Measurements from ENCODE around the gene CNKSR3. TPM values are rescaled to one million over a fixed set of nuclear protein-coding genes. Genes with fewer than 3 reads are reported as not detected.

Gene CNKSR3
- total RNA-seq, 2 experiments from 2014 or later, result not detected

DNA sequence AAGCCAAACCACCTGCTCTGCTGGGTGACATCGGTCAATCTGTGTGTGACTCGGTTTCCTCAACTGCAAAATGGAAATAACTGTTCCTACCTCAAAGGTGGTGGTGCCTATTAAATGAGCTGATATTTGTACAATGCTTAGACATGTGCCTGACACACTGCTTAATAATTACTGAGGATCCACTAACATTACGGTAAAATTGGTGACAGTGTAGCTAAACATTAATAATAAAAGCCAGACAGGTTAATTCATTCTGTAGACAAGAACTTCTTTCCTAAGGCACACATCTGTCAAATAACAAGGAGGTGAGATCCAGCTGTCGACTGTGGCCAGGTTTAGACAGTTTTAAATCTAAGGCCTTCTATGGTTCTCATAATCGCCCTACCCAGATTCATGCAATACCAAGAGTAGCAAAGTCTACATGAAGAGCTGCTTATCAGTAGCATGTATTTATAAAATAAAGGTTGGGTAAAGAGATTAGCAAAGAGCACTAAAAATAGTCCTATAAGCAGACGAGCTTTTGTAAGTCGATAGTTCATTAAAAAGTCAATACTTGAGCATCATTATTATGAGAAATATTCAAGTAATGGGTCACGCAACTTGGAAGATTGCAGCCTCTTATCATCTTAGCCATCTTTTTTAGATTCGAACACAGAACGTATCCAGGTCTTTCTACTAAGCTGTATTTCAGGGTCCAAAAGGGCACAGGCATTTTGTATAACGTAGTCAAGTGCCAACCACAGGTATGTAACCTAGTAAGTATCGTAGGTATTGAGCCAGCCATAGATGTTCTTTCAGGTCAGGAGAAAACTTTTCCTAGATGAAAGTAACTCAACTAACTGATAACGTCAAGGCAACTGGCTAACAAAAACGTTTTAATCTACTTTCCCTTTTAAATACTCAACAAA is 3.2 kb downstream of the CNKSR3 start:
- H3K4me1 Mint-ChIP-seq (ENCODE audit: low read depth), result peaks cover 9% of the 10 kb centered on the region
- ATAC-seq (no peak), DNase-seq (no peak)
- no peaks in the 10 kb centered on the region for H3K36me3 Mint-ChIP-seq (ENCODE audit: low read depth)
- no peak overlapping the region for H3K27ac Mint-ChIP-seq
- CTCF ChIA-PET, result no interaction called here
- POLR2A ChIA-PET, result interaction anchor here (0.7 kb wide), 1 partner anchor 20 kb away, joined by 3 read pairs; no protein-coding TSS in a partner anchor
- no peak overlapping the region for H3K4me3 Mint-ChIP-seq
- H3K9me3 Mint-ChIP-seq (ENCODE audit: insufficient read depth), result no peaks in the 10 kb centered on the region
- H3K27me3 Mint-ChIP-seq (ENCODE audit: low read depth), result peaks cover 44% of the 10 kb centered on the region

GRCh38 chr6:154506582-154506981 is 3.9 kb downstream of the CNKSR3 start:
- peaks cover 38% of the 10 kb centered on the region for H3K27me3 Mint-ChIP-seq (ENCODE audit: low read depth)
- no peak overlapping the region for H3K27ac Mint-ChIP-seq
- peaks cover 6% of the 10 kb centered on the region for H3K4me1 Mint-ChIP-seq (ENCODE audit: low read depth)
- ATAC-seq (no peak), DNase-seq (no peak)
- H3K36me3 Mint-ChIP-seq (ENCODE audit: low read depth), result no peaks in the 10 kb centered on the region
- ChIA-PET POLR2A (no interaction called here), CTCF (no interaction called here)
- no peaks in the 10 kb centered on the region for H3K9me3 Mint-ChIP-seq (ENCODE audit: insufficient read depth)
- no peak overlapping the region for H3K4me3 Mint-ChIP-seq

GRCh38 chr6:154506108-154506507 is 4.4 kb downstream of the CNKSR3 start:
- H3K4me3 Mint-ChIP-seq, result no peak overlapping the region
- ChIA-PET POLR2A (no interaction called here), CTCF (no interaction called here)
- no peaks in the 10 kb centered on the region for H3K9me3 Mint-ChIP-seq (ENCODE audit: insufficient read depth)
- no peak overlapping the region for H3K27ac Mint-ChIP-seq
- H3K4me1 Mint-ChIP-seq (ENCODE audit: low read depth), result peaks cover 6% of the 10 kb centered on the region
- H3K27me3 Mint-ChIP-seq (ENCODE audit: low read depth), result peaks cover 38% of the 10 kb centered on the region
- H3K36me3 Mint-ChIP-seq (ENCODE audit: low read depth), result no peaks in the 10 kb centered on the region
- DNase-seq (no peak), ATAC-seq (no peak)

DNA sequence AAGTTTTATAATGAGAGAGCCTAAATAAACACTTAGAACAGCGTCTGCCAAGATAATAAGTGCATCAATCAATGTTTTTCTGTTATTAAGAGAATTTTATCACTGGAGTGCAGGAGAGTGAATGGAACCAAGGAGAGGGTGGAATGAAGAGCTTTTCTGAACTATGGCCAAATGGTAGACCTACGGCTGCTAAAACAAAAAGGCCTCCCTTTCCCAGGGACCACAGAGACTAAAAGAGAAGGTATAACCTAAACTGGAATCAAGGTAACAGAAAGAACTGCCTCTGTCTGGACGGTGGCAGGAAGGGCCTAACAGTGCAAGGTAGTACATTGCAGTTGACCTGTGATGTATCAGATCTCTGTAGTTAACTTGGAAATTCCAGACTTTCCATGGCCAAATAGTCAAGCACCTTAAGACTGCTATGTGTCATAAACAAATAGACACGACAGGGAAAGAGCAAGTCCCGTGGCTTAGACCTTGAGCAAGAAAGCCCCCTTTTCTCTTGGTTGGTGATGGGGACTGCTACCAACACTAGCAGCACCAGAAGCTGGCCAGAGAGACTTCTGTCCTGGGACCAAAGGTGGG is 5.5 kb downstream of the CNKSR3 start:
- no peak overlapping the region for H3K27ac Mint-ChIP-seq
- H3K9me3 Mint-ChIP-seq (ENCODE audit: insufficient read depth), result no peaks in the 10 kb centered on the region
- no peak for ATAC-seq
- ChIA-PET CTCF (interaction anchor here (1.0 kb wide), 1 partner anchor 228 kb away, joined by 3 read pairs; no protein-coding TSS in a partner anchor), POLR2A (no interaction called here)
- no peak overlapping the region for H3K4me3 Mint-ChIP-seq
- H3K4me1 Mint-ChIP-seq (ENCODE audit: low read depth), result peaks cover 3% of the 10 kb centered on the region
- H3K27me3 Mint-ChIP-seq (ENCODE audit: low read depth), result peaks cover 34% of the 10 kb centered on the region
- no peak for DNase-seq
- no peaks in the 10 kb centered on the region for H3K36me3 Mint-ChIP-seq (ENCODE audit: low read depth)

DNA sequence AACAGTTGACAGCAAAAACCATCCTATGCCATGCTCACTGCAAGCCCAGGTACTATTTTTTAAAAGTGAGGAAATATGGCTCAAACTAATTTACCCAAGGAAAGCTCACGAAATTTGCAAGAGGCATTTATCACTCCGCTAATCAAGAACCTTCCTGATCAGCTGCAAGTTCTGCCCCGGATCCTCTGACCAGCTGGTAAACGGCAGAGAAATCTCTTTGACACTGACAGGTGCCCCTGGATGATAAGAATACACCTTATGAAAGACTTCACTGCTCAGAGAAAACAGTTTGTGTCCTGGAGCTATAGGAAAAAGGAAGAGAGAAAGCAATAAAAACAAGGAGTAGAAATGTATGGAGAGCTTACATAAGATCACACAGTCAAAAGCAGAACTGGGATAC is 6.4 kb downstream of the CNKSR3 start:
- ChIA-PET CTCF (interaction anchor here (1.0 to 1.7 kb wide), 2 partner anchors 228 to 350 kb away, joined by 3 read pairs; no protein-coding TSS in a partner anchor), POLR2A (no interaction called here)
- DNase-seq, result no peak

GRCh38 chr6:154503658-154504057 is 6.8 kb downstream of the CNKSR3 start:
- ChIA-PET POLR2A (no interaction called here), CTCF (interaction anchor here (1.0 to 1.7 kb wide), 2 partner anchors 227 to 350 kb away, joined by 3 read pairs; no protein-coding TSS in a partner anchor)
- Mint-ChIP-seq H3K27me3 (ENCODE audit: low read depth) (peaks cover 22% of the 10 kb centered on the region), H3K9me3 (ENCODE audit: insufficient read depth) (no peaks in the 10 kb centered on the region), H3K27ac (no peak overlapping the region), H3K4me3 (no peak overlapping the region), H3K4me1 (ENCODE audit: low read depth) (no peaks in the 10 kb centered on the region), H3K36me3 (ENCODE audit: low read depth) (no peaks in the 10 kb centered on the region)
- no peak for DNase-seq
- no peak for ATAC-seq

More for the DNA sequence above, 6.4 kb downstream of the CNKSR3 start:
- no peaks in the 10 kb centered on the region for H3K36me3 Mint-ChIP-seq (ENCODE audit: low read depth)
- no peak overlapping the region for H3K4me3 Mint-ChIP-seq
- H3K9me3 Mint-ChIP-seq (ENCODE audit: insufficient read depth), result no peaks in the 10 kb centered on the region
- H3K27ac Mint-ChIP-seq, result no peak overlapping the region
- peaks cover 26% of the 10 kb centered on the region for H3K27me3 Mint-ChIP-seq (ENCODE audit: low read depth)
- no peak for ATAC-seq
- no peaks in the 10 kb centered on the region for H3K4me1 Mint-ChIP-seq (ENCODE audit: low read depth)

DNA sequence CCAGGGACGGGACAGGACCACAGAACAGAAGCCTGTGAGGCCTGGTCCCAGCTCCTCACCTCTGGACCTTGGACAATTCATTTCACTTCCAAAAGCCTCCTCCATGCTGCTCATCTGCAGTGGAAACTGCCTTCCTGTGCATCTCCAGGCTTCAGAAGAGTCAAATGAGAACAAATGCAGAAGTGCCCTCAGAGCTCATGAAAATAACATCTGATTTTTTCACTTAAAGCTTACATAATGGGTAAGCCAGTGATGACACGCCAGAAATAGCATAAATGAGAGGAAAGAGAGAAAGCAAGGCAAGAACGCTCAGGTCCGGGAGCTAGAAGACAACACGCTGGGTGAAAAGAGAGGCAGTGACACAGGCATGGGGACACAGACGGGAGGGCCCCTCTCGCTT is 7.9 kb downstream of the CNKSR3 start:
- H3K4me3 Mint-ChIP-seq, result no peak overlapping the region
- no peaks in the 10 kb centered on the region for H3K4me1 Mint-ChIP-seq (ENCODE audit: low read depth)
- DNase-seq (no peak), ATAC-seq (no peak)
- no peaks in the 10 kb centered on the region for H3K9me3 Mint-ChIP-seq (ENCODE audit: insufficient read depth)
- ChIA-PET POLR2A (interaction anchor here (0.7 kb wide), 1 partner anchor 16 kb away, joined by 3 read pairs; no protein-coding TSS in a partner anchor), CTCF (interaction anchor here (1.7 kb wide), 1 partner anchor 349 kb away, joined by 3 read pairs; no protein-coding TSS in a partner anchor)
- H3K27ac Mint-ChIP-seq, result no peak overlapping the region
- H3K27me3 Mint-ChIP-seq (ENCODE audit: low read depth), result peaks cover 13% of the 10 kb centered on the region
- no peaks in the 10 kb centered on the region for H3K36me3 Mint-ChIP-seq (ENCODE audit: low read depth)

GRCh38 chr6:154501578-154501868 is 9.0 kb downstream of the CNKSR3 start:
- POLR2A ChIA-PET, result no interaction called here
- CTCF ChIA-PET, result no interaction called here
- DNase-seq (no peak), ATAC-seq (no peak)
- H3K27me3 Mint-ChIP-seq (ENCODE audit: low read depth), result peaks cover 9% of the 10 kb centered on the region
- no peaks in the 10 kb centered on the region for H3K4me1 Mint-ChIP-seq (ENCODE audit: low read depth)
- no peaks in the 10 kb centered on the region for H3K9me3 Mint-ChIP-seq (ENCODE audit: insufficient read depth)
- H3K27ac Mint-ChIP-seq, result no peak overlapping the region
- no peak overlapping the region for H3K4me3 Mint-ChIP-seq
- no peaks in the 10 kb centered on the region for H3K36me3 Mint-ChIP-seq (ENCODE audit: low read depth)

- DNase-seq (no peak), ATAC-seq (no peak)
- POLR2A ChIA-PET, result no interaction called here
- Mint-ChIP-seq H3K27ac (no peak overlapping the region), H3K36me3 (ENCODE audit: low read depth) (no peaks in the 10 kb centered on the region), H3K9me3 (ENCODE audit: insufficient read depth) (no peaks in the 10 kb centered on the region), H3K27me3 (ENCODE audit: low read depth) (peaks cover 7% of the 10 kb centered on the region), H3K4me1 (ENCODE audit: low read depth) (no peaks in the 10 kb centered on the region), H3K4me3 (no peak overlapping the region)
- CTCF ChIA-PET, result no interaction called here
Observed at GRCh38 chr6:154500769-154501577, 9.5 kb downstream of the CNKSR3 start.

GRCh38 chr6:154499855-154500589 is 10.5 kb downstream of the CNKSR3 start:
- POLR2A ChIA-PET, result interaction anchor here (0.6 kb wide), 1 partner anchor 10 kb away, joined by 3 read pairs; no protein-coding TSS in a partner anchor
- H3K27ac Mint-ChIP-seq, result no peak overlapping the region

GRCh38 chr6:154498340-154498934 is 12.0 kb downstream of the CNKSR3 start:
- ChIA-PET POLR2A (interaction anchor here (0.6 kb wide), 1 partner anchor 97 kb away, joined by 3 read pairs; no protein-coding TSS in a partner anchor), CTCF (interaction anchor here (0.6 kb wide), 1 partner anchor 263 kb away, joined by 3 read pairs; no protein-coding TSS in a partner anchor)
- H3K4me1 Mint-ChIP-seq (ENCODE audit: low read depth), result no peaks in the 10 kb centered on the region
- no peaks in the 10 kb centered on the region for H3K9me3 Mint-ChIP-seq (ENCODE audit: insufficient read depth)
- H3K27me3 Mint-ChIP-seq (ENCODE audit: low read depth), result peaks cover 3% of the 10 kb centered on the region
- DNase-seq, result no peak
- no peak for ATAC-seq
- no peak overlapping the region for H3K27ac Mint-ChIP-seq
- H3K4me3 Mint-ChIP-seq, result no peak overlapping the region
- H3K36me3 Mint-ChIP-seq (ENCODE audit: low read depth), result no peaks in the 10 kb centered on the region

More at GRCh38 chr6:154499855-154500589, 10.5 kb downstream of the CNKSR3 start:
- CTCF ChIA-PET, result no interaction called here
- Mint-ChIP-seq H3K36me3 (ENCODE audit: low read depth) (no peaks in the 10 kb centered on the region), H3K27me3 (ENCODE audit: low read depth) (peaks cover 5% of the 10 kb centered on the region), H3K9me3 (ENCODE audit: insufficient read depth) (no peaks in the 10 kb centered on the region), H3K4me3 (no peak overlapping the region), H3K4me1 (ENCODE audit: low read depth) (no peaks in the 10 kb centered on the region)
- ATAC-seq, result no peak
- no peak for DNase-seq

Data from activated CD8-positive, alpha-beta T cell treated with anti-CD3 and anti-CD28 coated beads, Interleukin-2, amount 10 ng/mL, durations not matched to agents 7 days and 5 days (primary cell).